SK-N-MC (cell line): ENCODE results near the gene GNGT1.

Experiments used
- EZH2 ChIP-seq: fragments of 200-600 bp; sonication (generic); IDR thresholded peaks from one replicate; pipeline ENCODE4 v1.6.1; 2017; ENCODE audit warnings: antibody characterized with exemption
- FOXP2 ChIP-seq: optimal IDR thresholded peaks from 2 replicates; pipeline ENCODE3; 2011; ENCODE audit warnings: mild to moderate bottlenecking, moderate library complexity; ENCODE audit not compliant: insufficient read depth; ENCODE audit errors: extremely low read length, control extremely low read depth
- POLR2AphosphoS5 ChIP-seq: IDR thresholded peaks from 2 replicates; pipeline ENCODE4 v1.6.1; 2012; ENCODE audit warnings: mild to moderate bottlenecking, low read depth, low read length, borderline replicate concordance

DNA sequence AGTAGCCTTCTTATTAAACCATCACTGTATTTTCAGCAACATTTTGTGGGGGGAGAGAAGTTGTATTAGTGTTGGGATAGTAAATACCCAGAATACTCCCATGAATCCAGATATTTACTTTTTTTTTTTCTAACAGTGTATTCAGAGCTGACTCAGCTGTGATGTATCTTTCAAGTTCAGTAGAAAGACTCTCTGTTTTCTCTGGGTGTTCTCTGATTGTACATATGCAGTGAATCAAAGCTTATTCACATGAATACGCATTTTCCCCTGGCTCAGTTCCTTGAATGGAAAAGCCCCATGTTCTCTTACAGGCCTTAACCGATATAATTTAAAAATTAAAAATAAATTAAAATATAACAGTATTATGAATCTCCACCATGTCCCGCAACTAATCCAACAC, 17.1 kb upstream of the GNGT1 start:
- no peak for TF ChIP-seq EZH2
- no peak for TF ChIP-seq POLR2AphosphoS5
- TF ChIP-seq FOXP2: no peak
